HepG2 (cell line): ENCODE results near the gene AARS2. TPM values are rescaled to one million over a fixed set of nuclear protein-coding genes. Genes with fewer than 3 reads are reported as not detected.

Source experiments
- ARNTL ChIP-seq: sonication (generic); formaldehyde crosslinking; IDR thresholded peaks from 2 replicates; pipeline ENCODE4 v1.4.0; 2020; ENCODE audit warnings: mild to moderate bottlenecking, missing genetic modification reagents
- CSRNP2 ChIP-seq: sonication (generic); formaldehyde crosslinking; conservative IDR thresholded peaks from 2 replicates; pipeline ENCODE4 v1.8.0; 2022; ENCODE audit warnings: low read depth, missing genetic modification reagents
- HDAC1 ChIP-seq: sonication (generic); formaldehyde crosslinking; IDR thresholded peaks from 2 replicates; pipeline ENCODE4 v1.5.1; 2020; ENCODE audit warnings: mild to moderate bottlenecking, missing genetic modification reagents
- HMGXB4 ChIP-seq, 2 experiments: sonication (generic) in 1 of 2; formaldehyde crosslinking in 1 of 2; IDR thresholded peaks; 2 replicates each; pipeline versions ENCODE4 v1.4.0 to v1.6.1; 2018 to 2020; ENCODE audit warnings: missing genetic modification reagents in 2 of 2, borderline replicate concordance in 1 of 2, low read depth in 1 of 2, mild to moderate bottlenecking in 1 of 2, missing biosample characterization in 1 of 2
- HNF4G ChIP-seq, 2 experiments: sonication (generic) in 1 of 2; formaldehyde crosslinking in 1 of 2; IDR thresholded peaks; 2 replicates each; pipeline versions ENCODE4 v1.4.0 to v1.6.1; 2011 to 2020; ENCODE audit warnings: borderline replicate concordance in 2 of 2, low read depth in 2 of 2, mild to moderate bottlenecking in 2 of 2, low read length in 1 of 2, missing genetic modification reagents in 1 of 2, moderate library complexity in 1 of 2
- KLF9 ChIP-seq: IDR thresholded peaks from 2 replicates; pipeline ENCODE4 v1.6.1; 2016; ENCODE audit warnings: low read depth
- MED1 ChIP-seq: sonication (generic); formaldehyde crosslinking; IDR thresholded peaks from 2 replicates; pipeline ENCODE4 v1.4.0; 2020; ENCODE audit warnings: missing genetic modification reagents
- MIER3 ChIP-seq: IDR thresholded peaks from 2 replicates; pipeline ENCODE4 v1.6.1; 2016; ENCODE audit warnings: missing compliant biosample characterization, borderline replicate concordance
- POGZ ChIP-seq: sonication (generic); formaldehyde crosslinking; IDR thresholded peaks from 2 replicates; pipeline ENCODE4 v1.4.0; 2020; ENCODE audit warnings: mild to moderate bottlenecking, missing genetic modification reagents
- SAFB2 ChIP-seq: sonication (generic); formaldehyde crosslinking; IDR thresholded peaks from 2 replicates; pipeline ENCODE4 v1.5.1; 2020; ENCODE audit warnings: missing genetic modification reagents, low read depth, mild to moderate bottlenecking, borderline replicate concordance
- SMC3 ChIP-seq: IDR thresholded peaks from 2 replicates; pipeline ENCODE4 v1.6.1; 2011; ENCODE audit warnings: low read length, improper control_type of control experiment
- ZNF318 ChIP-seq: sonication (generic); formaldehyde crosslinking; IDR thresholded peaks from 2 replicates; pipeline ENCODE4 v1.4.0; 2020; ENCODE audit warnings: mild to moderate bottlenecking, missing genetic modification reagents
- ZNF543 ChIP-seq: sonication (generic); formaldehyde crosslinking; IDR thresholded peaks from 2 replicates; pipeline ENCODE4 v1.4.0; 2020; ENCODE audit warnings: mild to moderate bottlenecking, missing genetic modification reagents
- ZNF547 ChIP-seq: sonication (generic); formaldehyde crosslinking; IDR thresholded peaks from 2 replicates; pipeline ENCODE4 v1.5.1; 2020; ENCODE audit warnings: mild to moderate bottlenecking, missing genetic modification reagents
- ZNF709 ChIP-seq: sonication (generic); formaldehyde crosslinking; IDR thresholded peaks from 2 replicates; pipeline ENCODE4 v1.5.0; 2020; ENCODE audit warnings: mild to moderate bottlenecking, missing genetic modification reagents
- polyA plus RNA-seq, 8 experiments: library from polyadenylated mRNA; depleted of rRNA in 3 of 8; stranded (reverse) in 7 of 8; unstranded in 1 of 8; fragments of >200 nt; fragmentation: Illumina TruSeq in 4 of 8; extraction: Trizol in 4 of 8; gene quantifications; 2 replicates each; pipeline versions ENCODE4 v1.2.1 to v1.2.3, GENCODE V29; 2011 to 2016; ENCODE audit warnings: low read depth in 4 of 8, missing spikeins in 1 of 8, mixed read lengths in 1 of 8; ENCODE audit not compliant: insufficient read depth in 1 of 8
- total RNA-seq, 5 experiments: library from RNA; depleted of rRNA; stranded (reverse); fragments of >200 nt; fragmentation: Illumina TruSeq; extraction: Trizol; gene quantifications; 2 replicates each; pipeline ENCODE4 v1.2.3, GENCODE V29; 2016; ENCODE audit warnings: low read depth in 1 of 5

AARS2 gene
- total and polyA plus RNA-seq, 2 of the 13 experiments (the other 11 are each of a cell fraction or from before 2014, with no cell fraction given): 7.5 to 24.1 TPM

- TF ChIP-seq SMC3 (no peak), ZNF709 (peak; percentile 94), ZNF547 (CRISPR knock-in tag) (peak; percentile 79; the same call in 1 of the 2 replicates), ZNF318 (CRISPR knock-in tag) (no peak), SAFB2 (0 out of 2 replicates have a peak, but pooled peaks have one; percentile 60), HDAC1 (CRISPR knock-in tag) (peak; percentile 45), HMGXB4 (CRISPR knock-in tag; IDR thresholded peaks at IDR 0.05; ENCODE audit: borderline replicate concordance in 1 of 2, low read depth in 1 of 2) (peak; percentile 84 to 87), MIER3 (CRISPR knock-in tag) (no peak), ZNF543 (CRISPR knock-in tag) (peak; percentile 61; the same call in 1 of the 2 replicates), MED1 (CRISPR knock-in tag) (peak; percentile 46), HNF4G (IDR thresholded peaks at IDR 0.05; ENCODE audit: borderline replicate concordance, low read depth, low read length) (peak; percentile 21; the same call in 1 of the 2 replicates), HNF4G (CRISPR knock-in tag; IDR thresholded peaks at IDR 0.05; ENCODE audit: borderline replicate concordance, low read depth) (no peak), POGZ (CRISPR knock-in tag) (no peak), CSRNP2 (no peak), KLF9 (CRISPR knock-in tag) (no peak), ARNTL (CRISPR knock-in tag) (0 out of 2 replicates have a peak, but pooled peaks have one; percentile 42)
Measured at GRCh38 chr6:44265007-44265721, 48.0 kb downstream of the AARS2 start, which contains the start of gene NFKBIE (continued).
